ENCODE measurements around the gene ZBTB7C.

Gene ZBTB7C

GRCh38 chr18:48244530-48244929, 164.7 kb downstream of the ZBTB7C start:
- DNase-seq = no peak

DNA sequence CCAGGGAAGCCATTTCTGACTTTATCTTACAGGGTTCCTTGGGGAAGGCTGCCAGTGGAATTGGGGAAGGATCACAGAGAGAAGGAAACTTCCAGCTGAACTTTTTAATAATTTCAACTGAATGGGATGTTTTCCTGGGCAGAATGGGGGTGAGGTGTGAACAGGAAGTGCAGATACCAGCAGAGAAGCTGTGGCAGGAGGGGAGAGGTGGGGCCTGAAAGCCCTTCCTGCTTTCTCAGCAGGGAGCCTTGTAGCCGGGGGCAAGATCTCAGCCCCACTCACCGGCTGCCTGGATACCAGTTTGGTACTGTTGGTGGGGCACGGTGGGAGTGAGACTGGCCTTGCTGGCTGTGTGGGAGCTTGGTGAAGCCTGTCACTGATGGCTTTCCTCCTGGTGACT, 170.5 kb downstream of the ZBTB7C start:
- DNase-seq = no peak

DNA sequence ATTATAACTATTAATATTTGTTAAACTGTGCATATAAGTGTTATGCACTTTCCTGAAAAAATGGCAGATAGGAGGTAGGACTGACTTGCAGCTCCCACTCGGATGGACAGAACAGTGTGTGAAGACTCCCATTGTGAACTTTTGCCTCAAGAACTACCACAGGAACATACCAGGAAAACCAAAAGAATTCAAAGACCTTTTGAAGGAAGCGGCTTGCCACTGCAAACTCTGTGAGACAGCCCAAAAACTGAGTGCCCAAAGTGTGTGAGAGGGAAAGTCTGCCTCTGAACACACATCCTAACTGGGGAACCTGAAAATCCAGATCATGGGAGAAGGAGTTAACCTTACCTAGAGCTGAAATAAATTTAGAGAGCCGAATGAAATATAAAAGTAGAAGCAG, 171.0 kb downstream of the ZBTB7C start:
- no peak for DNase-seq

DNA sequence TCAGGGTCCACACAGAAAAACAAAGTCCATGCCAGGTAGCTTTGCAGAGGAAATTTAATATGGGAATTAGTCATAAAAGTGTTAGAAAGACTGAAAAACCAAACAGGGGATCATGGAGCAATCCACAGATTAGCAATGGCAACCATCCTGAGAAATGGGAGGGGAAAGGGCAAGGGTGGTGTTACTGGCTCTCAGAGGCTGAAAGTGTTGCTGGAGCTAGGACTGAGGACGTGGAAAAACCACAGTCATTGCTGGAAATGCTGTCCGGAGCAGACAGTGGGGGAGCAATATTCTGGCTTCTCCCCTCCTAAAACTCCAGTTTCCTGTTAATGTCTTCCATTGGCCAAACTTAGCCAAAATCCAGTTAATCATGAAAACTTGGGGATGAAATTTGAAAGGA, 172.4 kb downstream of the ZBTB7C start:
- DNase-seq = no peak

- DNase-seq = peak in 1 of 2 experiments; percentile 19
Observed at GRCh38 chr18:48230467-48231113, 178.6 kb downstream of the ZBTB7C start.

DNA sequence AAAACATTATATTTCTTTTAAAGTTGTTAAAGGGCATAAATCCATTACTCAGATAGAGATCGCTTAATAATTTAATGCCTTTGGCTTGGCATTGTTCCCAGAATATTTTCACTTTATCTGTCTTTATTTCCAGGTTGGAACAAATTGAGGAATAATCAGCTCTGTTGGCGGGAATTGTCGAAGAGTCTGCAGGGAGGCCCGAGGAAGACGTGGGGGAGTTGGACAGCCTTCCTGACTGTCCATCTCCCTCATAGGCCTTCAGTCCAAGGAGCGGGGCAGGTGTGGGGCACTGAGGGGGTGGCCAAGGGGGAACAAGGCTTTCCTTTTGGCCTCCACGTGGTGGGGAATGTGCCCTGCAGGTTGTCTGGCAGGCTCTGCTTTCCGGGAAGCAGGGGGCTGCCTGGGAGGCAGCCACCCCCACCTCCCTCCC, 179.6 kb downstream of the ZBTB7C start:
- DNase-seq = no peak

DNA sequence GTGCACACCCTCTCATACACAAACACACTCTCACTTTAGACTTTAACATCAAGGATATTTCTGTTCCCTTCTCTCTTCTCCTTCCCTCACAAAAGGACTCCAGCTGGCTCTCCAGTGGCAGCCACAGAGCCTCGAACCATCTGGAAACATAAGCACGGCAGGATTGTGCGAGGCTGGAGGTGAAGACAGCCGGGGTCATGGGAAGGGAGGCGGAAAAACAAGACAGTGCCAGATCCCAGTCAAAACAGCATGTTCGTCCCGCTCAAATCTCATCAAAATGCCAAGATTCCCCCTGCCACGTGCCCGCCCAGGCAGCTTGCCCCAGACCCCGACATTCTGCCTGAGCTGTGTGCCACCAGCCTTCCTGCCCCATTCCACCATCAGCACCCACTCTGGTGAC, 180.3 kb downstream of the ZBTB7C start:
- DNase-seq = no peak

- no peak for DNase-seq
Observed at GRCh38 chr18:48228301-48228715, 180.9 kb downstream of the ZBTB7C start.

DNA sequence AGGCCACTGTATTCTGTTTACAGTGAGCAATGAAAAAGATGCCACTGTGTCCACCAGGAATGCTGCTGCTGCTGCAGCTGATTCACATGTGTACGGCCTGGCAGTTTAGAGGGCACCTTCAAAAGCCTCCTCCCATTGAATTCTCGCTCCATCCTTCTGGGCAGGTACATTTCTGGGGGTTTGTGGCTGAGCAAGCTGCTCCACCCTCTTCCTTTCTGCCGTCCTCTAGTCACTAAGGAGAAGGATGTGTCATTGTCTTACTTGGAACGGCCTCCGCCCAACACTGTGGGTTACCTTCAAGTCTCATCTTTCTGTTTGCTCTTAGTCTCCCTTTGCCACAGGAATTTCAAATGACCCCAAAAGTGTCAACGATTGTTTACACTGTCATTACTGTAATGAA, 182.0 kb downstream of the ZBTB7C start:
- DNase-seq = no peak

- no peak for DNase-seq
Observed at GRCh38 chr18:48226401-48226800, 182.8 kb downstream of the ZBTB7C start.

GRCh38 chr18:48222118-48222517, 187.1 kb downstream of the ZBTB7C start:
- no peak for DNase-seq

- no peak for DNase-seq
Observed at GRCh38 chr18:48219810-48220499, 189.2 kb downstream of the ZBTB7C start.

GRCh38 chr18:48219037-48219809, 190.0 kb downstream of the ZBTB7C start:
- no peak for DNase-seq

DNA sequence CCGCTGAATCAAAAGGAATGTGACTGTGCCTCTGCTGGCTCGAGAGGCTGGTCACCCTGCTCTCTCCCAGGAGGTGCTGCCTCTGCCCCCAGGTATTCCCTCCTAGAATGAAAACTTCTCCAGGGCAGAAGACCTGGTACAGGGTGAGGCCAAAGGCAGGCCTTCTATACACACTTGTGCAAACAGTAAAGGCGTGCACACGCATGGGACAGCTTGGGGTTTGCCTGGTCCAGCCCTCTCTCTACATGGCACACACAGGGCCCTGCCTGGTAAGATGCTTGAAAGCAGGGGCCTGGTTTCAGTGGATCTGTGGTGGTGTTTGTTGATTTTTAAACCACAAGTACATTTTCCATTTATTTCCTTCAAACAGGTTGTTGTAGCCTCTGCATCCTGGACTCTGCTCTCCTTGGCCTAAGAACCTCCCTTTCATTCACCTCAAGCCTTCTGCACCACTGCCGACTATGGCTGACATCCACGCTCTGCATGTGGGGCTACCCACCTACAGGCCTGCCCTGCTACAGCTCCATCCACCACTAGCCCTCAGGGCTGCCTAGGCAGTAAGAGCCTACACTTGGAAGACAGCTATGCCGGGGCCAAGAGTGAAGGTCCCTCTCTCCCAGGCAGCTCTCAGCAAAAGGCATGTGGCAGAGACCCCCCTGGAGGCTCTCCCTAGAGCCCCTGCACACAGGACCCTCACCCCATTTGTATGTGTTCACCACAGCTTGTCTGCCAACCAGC, 190.7 kb downstream of the ZBTB7C start:
- DNase-seq = no peak

GRCh38 chr18:48217258-48218250, 191.6 kb downstream of the ZBTB7C start:
- no peak for DNase-seq

GRCh38 chr18:48216639-48217257, 192.4 kb downstream of the ZBTB7C start:
- DNase-seq = no peak

DNA sequence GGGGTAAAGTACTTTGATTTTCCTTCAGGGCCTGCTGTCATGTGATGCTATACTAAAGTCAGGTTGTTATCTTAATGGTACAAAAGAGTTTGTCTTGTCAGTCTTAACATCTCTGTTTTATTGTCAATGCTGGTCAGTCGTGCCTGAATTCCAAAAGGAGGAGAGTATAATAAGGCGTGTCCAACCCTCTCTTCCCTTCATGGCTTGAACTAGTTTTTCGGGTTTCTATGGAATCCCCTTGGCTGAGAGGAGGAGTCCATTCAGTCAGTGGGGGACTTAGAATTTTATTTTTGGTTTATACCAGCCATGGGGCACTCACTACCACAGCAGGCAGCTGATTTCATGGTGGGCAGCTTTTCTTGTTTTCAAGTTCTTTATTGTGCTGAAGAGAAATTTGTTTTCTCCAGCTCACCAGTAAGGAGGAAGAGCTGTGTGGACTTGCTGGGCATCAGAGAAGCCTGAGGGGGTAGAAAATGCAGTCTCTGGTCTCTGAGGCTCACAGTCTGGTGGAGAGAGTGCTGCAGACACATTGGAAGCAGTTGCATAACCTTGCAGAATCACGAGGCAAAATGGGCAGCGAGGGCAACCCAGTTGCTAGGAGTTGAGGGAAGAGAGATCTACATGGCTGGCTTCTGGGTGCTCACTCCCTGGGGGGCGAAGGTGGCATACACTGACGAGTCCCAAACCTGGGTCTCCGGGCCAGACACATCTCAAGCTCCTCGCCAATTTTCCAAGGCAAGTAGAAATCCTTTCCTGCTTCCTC, 193.1 kb downstream of the ZBTB7C start:
- no peak for DNase-seq

- DNase-seq = no peak
Observed at GRCh38 chr18:48213791-48214190, 195.4 kb downstream of the ZBTB7C start.

DNA sequence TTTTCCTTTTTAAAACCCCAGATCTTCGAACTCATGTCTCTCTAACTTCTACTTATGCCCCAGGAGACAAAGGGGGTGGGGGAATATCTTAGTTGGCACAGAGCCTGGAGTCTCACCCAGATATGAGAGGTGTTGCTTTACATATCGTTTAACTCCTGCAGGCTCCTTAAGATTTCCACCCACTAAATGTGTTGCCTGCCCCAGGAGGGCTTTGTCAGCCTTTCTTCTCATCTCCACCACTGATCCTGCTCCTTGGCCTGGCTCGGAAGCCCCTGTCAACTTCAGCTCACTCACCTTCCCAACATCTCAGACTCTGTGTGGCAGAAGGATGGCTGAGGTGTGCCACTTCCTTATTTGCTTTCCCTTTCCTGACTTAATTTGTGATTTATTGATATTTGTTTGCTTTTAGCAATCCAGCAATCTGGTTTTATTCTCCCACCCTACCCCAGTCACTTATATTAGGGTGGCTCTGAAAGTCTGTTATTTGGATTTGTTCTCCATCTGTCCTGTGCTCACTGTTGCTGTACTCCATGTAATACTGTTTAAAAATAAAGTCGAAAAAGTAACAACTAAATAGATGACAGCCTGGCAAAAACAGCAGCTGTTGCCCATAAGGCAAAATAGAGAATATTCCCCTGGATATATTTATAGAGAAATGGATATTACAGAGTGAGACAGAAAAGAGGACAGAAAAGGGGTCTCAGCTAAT, 200.6 kb downstream of the ZBTB7C start:
- DNase-seq = no peak

DNA sequence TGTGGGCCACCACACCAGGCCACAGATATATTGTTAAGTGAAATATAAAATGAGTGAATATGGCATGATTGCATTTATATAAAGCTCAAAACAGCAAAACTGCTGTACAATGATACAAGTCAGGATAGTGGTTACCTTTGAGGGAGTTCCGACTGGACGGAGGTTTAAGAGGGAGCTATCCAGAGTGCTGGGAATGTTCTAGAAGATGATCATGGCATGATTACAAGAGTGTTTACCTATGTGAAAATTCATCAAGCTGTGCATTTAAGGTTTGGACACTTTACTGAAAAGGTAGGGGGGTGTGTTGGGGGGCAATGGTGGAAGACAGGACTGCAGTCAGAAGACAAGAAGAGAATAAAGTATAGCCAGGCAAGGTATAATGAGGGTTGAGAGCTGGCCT, 201.4 kb downstream of the ZBTB7C start:
- DNase-seq = no peak
